ENCODE data around the gene CD1C.

DNA sequence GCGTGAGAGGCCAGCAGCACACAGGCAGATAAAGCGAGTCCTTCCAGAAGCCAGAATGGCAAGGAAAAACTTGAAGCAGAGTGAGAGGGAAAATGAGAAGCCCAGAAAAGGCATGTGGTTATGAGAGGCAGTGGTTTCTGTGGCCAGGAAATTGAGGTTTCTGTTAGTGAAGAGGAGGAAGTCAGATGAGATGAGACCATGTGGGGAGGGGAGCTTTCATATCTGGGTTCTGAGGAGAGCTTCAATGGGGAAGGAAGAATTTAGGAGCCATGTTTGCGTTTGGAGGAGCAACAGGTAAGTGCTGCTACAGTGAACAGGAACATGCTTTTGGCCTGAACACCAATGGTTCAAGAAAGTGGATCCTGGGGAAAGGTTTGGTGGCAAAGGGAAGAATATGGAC is 41.6 kb upstream of the CD1C start:
- TF ChIP-seq, protein P1, sequence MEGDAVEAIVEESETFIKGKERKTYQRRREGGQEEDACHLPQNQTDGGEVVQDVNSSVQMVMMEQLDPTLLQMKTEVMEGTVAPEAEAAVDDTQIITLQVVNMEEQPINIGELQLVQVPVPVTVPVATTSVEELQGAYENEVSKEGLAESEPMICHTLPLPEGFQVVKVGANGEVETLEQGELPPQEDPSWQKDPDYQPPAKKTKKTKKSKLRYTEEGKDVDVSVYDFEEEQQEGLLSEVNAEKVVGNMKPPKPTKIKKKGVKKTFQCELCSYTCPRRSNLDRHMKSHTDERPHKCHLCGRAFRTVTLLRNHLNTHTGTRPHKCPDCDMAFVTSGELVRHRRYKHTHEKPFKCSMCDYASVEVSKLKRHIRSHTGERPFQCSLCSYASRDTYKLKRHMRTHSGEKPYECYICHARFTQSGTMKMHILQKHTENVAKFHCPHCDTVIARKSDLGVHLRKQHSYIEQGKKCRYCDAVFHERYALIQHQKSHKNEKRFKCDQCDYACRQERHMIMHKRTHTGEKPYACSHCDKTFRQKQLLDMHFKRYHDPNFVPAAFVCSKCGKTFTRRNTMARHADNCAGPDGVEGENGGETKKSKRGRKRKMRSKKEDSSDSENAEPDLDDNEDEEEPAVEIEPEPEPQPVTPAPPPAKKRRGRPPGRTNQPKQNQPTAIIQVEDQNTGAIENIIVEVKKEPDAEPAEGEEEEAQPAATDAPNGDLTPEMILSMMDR (conservative IDR thresholded peaks at IDR 0.05) = no peak
- TF ChIP-seq ZFX (IDR thresholded peaks at IDR 0.05) = no peak
